H1 (cell line): Measurements from ENCODE around the gene KDF1. TPM values are rescaled to one million over a fixed set of nuclear protein-coding genes. Genes with fewer than 3 reads are reported as not detected.

Experiments
- ASH2L ChIP-seq: fragments of 200-600, 300-600 bp; sonication (generic); IDR thresholded peaks from one replicate; pipeline ENCODE4 v1.7.1; 2017; ENCODE audit warnings: low read length
- ATF2 ChIP-seq: IDR thresholded peaks from 2 replicates; pipeline ENCODE4 v1.6.1; 2012; ENCODE audit warnings: low read length, inconsistent platforms
- BCL11A ChIP-seq, 2 experiments: IDR thresholded peaks; one replicate each; pipeline ENCODE4 v1.6.1; 2011; ENCODE audit warnings: low read depth in 2 of 2, low read length in 2 of 2, mild to moderate bottlenecking in 2 of 2
- BRCA1 ChIP-seq: IDR thresholded peaks from 2 replicates; pipeline ENCODE4 v1.6.1; 2012; ENCODE audit warnings: low read depth, low read length, improper control_type of control experiment
- CEBPB ChIP-seq: IDR thresholded peaks from 2 replicates; pipeline ENCODE4 v1.6.1; 2012; ENCODE audit warnings: low read depth, low read length
- CREB1 ChIP-seq: IDR thresholded peaks from 2 replicates; pipeline ENCODE4 v1.6.1; 2012; ENCODE audit warnings: inconsistent platforms
- CTBP2 ChIP-seq: IDR thresholded peaks from 2 replicates; pipeline ENCODE4 v1.7.0; 2011; ENCODE audit warnings: borderline replicate concordance, mild to moderate bottlenecking, moderate library complexity, mixed read lengths, low read length; ENCODE audit not compliant: insufficient read depth, insufficient read length
- EGR1 ChIP-seq: IDR thresholded peaks from 2 replicates; pipeline ENCODE4 v1.6.1; 2011; ENCODE audit warnings: low read depth, low read length, borderline replicate concordance
- EP300 ChIP-seq, 2 experiments: IDR thresholded peaks; 1 replicate in 1 of 2; 2 replicates in 1 of 2; pipeline ENCODE4 v1.6.1; 2011 to 2012; ENCODE audit warnings: low read depth in 2 of 2, low read length in 2 of 2, mild to moderate bottlenecking in 2 of 2, borderline replicate concordance in 1 of 2, inconsistent platforms in 1 of 2, moderate library complexity in 1 of 2
- EZH2 ChIP-seq: fragments of 200-600 bp; sonication (generic); IDR thresholded peaks from 2 replicates; pipeline ENCODE4 v1.7.1; 2012; ENCODE audit warnings: low read depth, mild to moderate bottlenecking, moderate library complexity, low read length, inconsistent platforms; ENCODE audit not compliant: severe bottlenecking
- KDM1A ChIP-seq: fragments of 200-600, 300-600 bp; sonication (generic); IDR thresholded peaks from 2 replicates; pipeline ENCODE4 v1.7.1; 2016; ENCODE audit warnings: mild to moderate bottlenecking, low read length, borderline replicate concordance
- MAX ChIP-seq: IDR thresholded peaks from 2 replicates; pipeline ENCODE4 v1.6.1; 2012; ENCODE audit warnings: inconsistent platforms
- NANOG ChIP-seq: IDR thresholded peaks from 2 replicates; pipeline ENCODE4 v1.6.1; 2011; ENCODE audit warnings: low read length, low read depth, mild to moderate bottlenecking, inconsistent platforms; ENCODE audit not compliant: insufficient read depth, poor library complexity, severe bottlenecking
- POU5F1 ChIP-seq: IDR thresholded peaks from 2 replicates; pipeline ENCODE4 v1.6.1; 2011; ENCODE audit warnings: low read depth, mild to moderate bottlenecking, low read length, moderate library complexity
- RBBP5 ChIP-seq: IDR thresholded peaks from 2 replicates; pipeline ENCODE4 v1.7.1; 2012; ENCODE audit warnings: low read depth, mild to moderate bottlenecking, inconsistent platforms, low read length, moderate library complexity, borderline replicate concordance
- RFX5 ChIP-seq: IDR thresholded peaks from 2 replicates; pipeline ENCODE4 v1.6.1; 2011; ENCODE audit warnings: low read depth, low read length, improper control_type of control experiment, borderline replicate concordance
- RNF2 ChIP-seq: fragments of 200-900, 300-1000 bp; sonication (generic); IDR thresholded peaks from 2 replicates; pipeline ENCODE4 v1.7.1; 2016; ENCODE audit warnings: borderline replicate concordance, low read depth, mild to moderate bottlenecking, antibody characterized with exemption, low read length; ENCODE audit not compliant: poor library complexity, severe bottlenecking; ENCODE audit errors: missing control alignments
- SIN3A ChIP-seq, 2 experiments: IDR thresholded peaks in 1 of 2; conservative IDR thresholded peaks in 1 of 2; 2 replicates each; pipeline ENCODE4 v1.6.1; 2011 to 2012; ENCODE audit warnings: low read length in 2 of 2, improper control_type of control experiment in 1 of 2, low read depth in 1 of 2, mild to moderate bottlenecking in 1 of 2
- SUZ12 ChIP-seq: fragments of 200-600 bp; sonication (generic); IDR thresholded peaks from 2 replicates; pipeline ENCODE4 v1.6.1; 2012; ENCODE audit warnings: mild to moderate bottlenecking, inconsistent platforms, low read length, moderate library complexity, mixed read lengths
- TBP ChIP-seq: IDR thresholded peaks from 2 replicates; pipeline ENCODE4 v1.6.1; 2011; ENCODE audit warnings: low read depth, low read length, improper control_type of control experiment
- TCF12 ChIP-seq: IDR thresholded peaks from 2 replicates; pipeline ENCODE4 v1.6.1; 2011; ENCODE audit warnings: low read depth, mild to moderate bottlenecking, low read length
- polyA plus RNA-seq, 7 experiments: library from polyadenylated mRNA; depleted of rRNA in 3 of 7; stranded (reverse) in 5 of 7; unstranded in 2 of 7; fragments of >200 nt in 5 of 7; fragments of 200-250 nt in 2 of 7; gene quantifications; 1 replicate in 5 of 7; 2 replicates in 1 of 7; 4 replicates in 1 of 7; pipeline versions ENCODE4 v1.2.1 to v1.2.3, GENCODE V29; 2011 to 2013; ENCODE audit warnings: missing spikeins in 2 of 7, mixed read lengths in 2 of 7
- total RNA-seq: library from RNA; stranded (reverse); fragmentation: NEBNext Ultra II Directional; extraction: Animal tissue kit (Norgen Biotek cat#: 25700); gene quantifications from 2 replicates; pipeline ENCODE4 v1.2.1, GENCODE V29; 2021

The KDF1 gene
- total and polyA plus RNA-seq, 2 of the 8 experiments (the other 6 are each of a cell fraction or from before 2014, with no cell fraction given) = 16.9 to 37.5 TPM

GRCh38 chr1:26993237-26994019, 33.2 kb upstream of the KDF1 start, which contains the start of gene TRNP1 (continued):
- TF ChIP-seq RFX5 (no peak), CTBP2 (no peak), ASH2L (peak; percentile 73), KDM1A (peak; percentile 88; the same call in 1 of the 2 replicates), BRCA1 (no peak), EP300 (IDR thresholded peaks at IDR 0.05; ENCODE audit: borderline replicate concordance in 1 of 2, low read depth in 2 of 2, low read length in 2 of 2) (no peak), NANOG (no peak), CEBPB (no peak), TCF12 (no peak), RBBP5 (no peak), RNF2 (no peak), EZH2 (no peak), POU5F1 (no peak), ATF2 (no peak; the same call in 1 of the 2 replicates), BCL11A (IDR thresholded peaks at IDR 0.05; ENCODE audit: low read depth in 2 of 2, low read length in 2 of 2) (no peak), CREB1 (peak; percentile 66; the same call in 1 of the 2 replicates), SIN3A (conservative IDR thresholded peaks at IDR 0.05 in 1 of 2, IDR thresholded peaks at IDR 0.05 in 1 of 2; ENCODE audit: low read depth in 1 of 2, low read length in 2 of 2) (no peak), MAX (peak; percentile 46), EGR1 (no peak), SUZ12 (no peak), TBP (peak; percentile 95)
